Upper lobe of right lung (tissue), 1 donor: ENCODE data around the gene SAG. TPM values are rescaled to one million over a fixed set of nuclear protein-coding genes. Genes with fewer than 3 reads are reported as not detected.

Experiments
- ATAC-seq: fragments of 200-7000 bp; cut with Tn5 transposase; one replicate; pipeline ENCODE4 v1.9.1; 2020; ENCODE audit warnings: mild to moderate bottlenecking, moderate library complexity
- DNase-seq: peaks from one replicate; pipeline ENCODE4 v3.0.0-alpha.2; 2020
- H3K27ac ChIP-seq: fragments of 200-600 bp; one replicate; pipeline ENCODE4 v1.8.0; 2022
- H3K27me3 ChIP-seq: fragments of 200-600 bp; one replicate; pipeline ENCODE4 v1.8.0; 2022; ENCODE audit warnings: mild to moderate bottlenecking
- H3K36me3 ChIP-seq: fragments of 200-600 bp; one replicate; pipeline ENCODE4 v1.8.0; 2022
- H3K4me1 ChIP-seq: fragments of 200-600 bp; one replicate; pipeline ENCODE4 v1.8.0; 2022
- H3K4me3 ChIP-seq: fragments of 200-600 bp; one replicate; pipeline ENCODE4 v1.8.0; 2022; ENCODE audit warnings: mild to moderate bottlenecking
- H3K9me3 ChIP-seq: fragments of 200-600 bp; one replicate; pipeline ENCODE4 v1.8.0; 2022
- intact Hi-C: fragments of 100-400 bp; cut with DNase I; formaldehyde crosslinking; loops from one replicate; pipeline ENCODE4 v1.11.0; 2022
- long read RNA-seq: library from polyadenylated mRNA; unstranded; transcript quantifications from one replicate; pipeline ENCODE4 v2.0.0, GENCODE V29; 2021
- total RNA-seq: library from RNA; stranded (reverse); fragmentation: NEBNext Ultra II Directional; extraction: Animal tissue kit (Norgen Biotek cat#: 25700); gene quantifications from one replicate; pipeline ENCODE4 v1.2.1, GENCODE V29; 2021
- TF ChIP-seq, protein P1 (sequence below): fragments of 200-600 bp; IDR thresholded peaks from one replicate; pipeline ENCODE4 v1.8.0; 2022; ENCODE audit warnings: antibody characterized with exemption
- donor health status: DM: no; HTN: yes; CAD: no; lungs with severe emphysema.

The SAG gene
- not detected for total RNA-seq
- long read RNA-seq, result 0 reads

- H3K36me3 ChIP-seq, result no peaks in the 10 kb centered on the region
- H3K4me3 ChIP-seq, result no peak within 1 kb of the TSS
- no peaks in the 10 kb centered on the region for H3K9me3 ChIP-seq
- TF ChIP-seq, protein P1, sequence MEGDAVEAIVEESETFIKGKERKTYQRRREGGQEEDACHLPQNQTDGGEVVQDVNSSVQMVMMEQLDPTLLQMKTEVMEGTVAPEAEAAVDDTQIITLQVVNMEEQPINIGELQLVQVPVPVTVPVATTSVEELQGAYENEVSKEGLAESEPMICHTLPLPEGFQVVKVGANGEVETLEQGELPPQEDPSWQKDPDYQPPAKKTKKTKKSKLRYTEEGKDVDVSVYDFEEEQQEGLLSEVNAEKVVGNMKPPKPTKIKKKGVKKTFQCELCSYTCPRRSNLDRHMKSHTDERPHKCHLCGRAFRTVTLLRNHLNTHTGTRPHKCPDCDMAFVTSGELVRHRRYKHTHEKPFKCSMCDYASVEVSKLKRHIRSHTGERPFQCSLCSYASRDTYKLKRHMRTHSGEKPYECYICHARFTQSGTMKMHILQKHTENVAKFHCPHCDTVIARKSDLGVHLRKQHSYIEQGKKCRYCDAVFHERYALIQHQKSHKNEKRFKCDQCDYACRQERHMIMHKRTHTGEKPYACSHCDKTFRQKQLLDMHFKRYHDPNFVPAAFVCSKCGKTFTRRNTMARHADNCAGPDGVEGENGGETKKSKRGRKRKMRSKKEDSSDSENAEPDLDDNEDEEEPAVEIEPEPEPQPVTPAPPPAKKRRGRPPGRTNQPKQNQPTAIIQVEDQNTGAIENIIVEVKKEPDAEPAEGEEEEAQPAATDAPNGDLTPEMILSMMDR, result no peak
- no peaks in the 10 kb centered on the region for H3K27me3 ChIP-seq
- ATAC-seq, result no peak
- no peak for DNase-seq
- no peak within 1 kb of the TSS for H3K27ac ChIP-seq
- H3K4me1 ChIP-seq, result no peaks in the 10 kb centered on the region
- intact Hi-C loops, result no loop called here
Observed at GRCh38 chr2:233307565-233307964, at the start of gene SAG. SAG (plus strand) TSS chr2:233307816; CDS start chr2:233309190, 1,374 bp downstream.

GRCh38 chr2:233258211-233258610, 49.4 kb upstream of the SAG start:
- Histone ChIP-seq H3K4me1 (peaks cover 8% of the 10 kb centered on the region), H3K27ac (no peak overlapping the region), H3K36me3 (peaks cover 90% of the 10 kb centered on the region), H3K9me3 (no peaks in the 10 kb centered on the region), H3K4me3 (no peak overlapping the region), H3K27me3 (no peaks in the 10 kb centered on the region)
- intact Hi-C loops, result loop anchor here (10.0 kb wide), 1 partner anchor 413 kb away; no protein-coding TSS in a partner anchor
- DNase-seq (no peak), ATAC-seq (no peak)
- TF ChIP-seq, protein P1, result no peak

GRCh38 chr2:233259730-233260129, 47.9 kb upstream of the SAG start:
- H3K36me3 ChIP-seq, result peaks cover 93% of the 10 kb centered on the region

DNA sequence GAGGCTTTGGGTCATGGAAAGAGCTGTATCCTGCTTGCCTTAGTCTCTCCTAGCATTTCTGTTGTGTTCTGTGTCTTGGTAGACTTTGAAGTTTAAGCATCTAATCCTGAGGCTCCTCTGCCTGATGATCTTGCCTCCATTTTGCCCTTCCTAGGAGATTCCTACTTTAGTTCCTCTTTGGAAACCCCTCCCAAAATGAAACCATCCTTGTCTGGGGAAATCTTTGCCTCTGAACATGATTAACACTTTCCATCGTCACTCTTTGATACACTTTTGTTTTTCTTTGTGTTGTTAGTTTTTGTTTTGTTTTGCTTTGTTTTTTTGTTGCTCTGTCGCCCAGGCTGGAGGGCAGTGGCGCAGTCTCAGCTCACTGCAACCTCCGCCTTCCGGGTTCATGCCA, 47.0 kb upstream of the SAG start:
- TF ChIP-seq, protein P1, result no peak
- H3K9me3 ChIP-seq, result no peaks in the 10 kb centered on the region
- ATAC-seq (no peak), DNase-seq (no peak)
- no peak overlapping the region for H3K27ac ChIP-seq
- no peaks in the 10 kb centered on the region for H3K4me1 ChIP-seq
- H3K36me3 ChIP-seq, result peaks cover 99% of the 10 kb centered on the region
- intact Hi-C loops, result no loop called here
- no peak overlapping the region for H3K4me3 ChIP-seq
- no peaks in the 10 kb centered on the region for H3K27me3 ChIP-seq

More at GRCh38 chr2:233259730-233260129, 47.9 kb upstream of the SAG start:
- TF ChIP-seq, protein P1, result no peak
- Histone ChIP-seq H3K27ac (no peak overlapping the region), H3K27me3 (no peaks in the 10 kb centered on the region), H3K4me3 (no peak overlapping the region), H3K9me3 (no peaks in the 10 kb centered on the region), H3K4me1 (no peaks in the 10 kb centered on the region)
- ATAC-seq (no peak), DNase-seq (no peak)
- intact Hi-C loops, result loop anchor here (10.0 kb wide), 1 partner anchor 415 kb away; no protein-coding TSS in a partner anchor

- Histone ChIP-seq H3K4me1 (no peaks in the 10 kb centered on the region), H3K9me3 (no peaks in the 10 kb centered on the region), H3K4me3 (no peak overlapping the region), H3K27ac (no peak overlapping the region), H3K36me3 (peaks cover 100% of the 10 kb centered on the region), H3K27me3 (no peaks in the 10 kb centered on the region)
- ATAC-seq (no peak), DNase-seq (no peak)
- intact Hi-C loops, result no loop called here
- TF ChIP-seq, protein P1, result no peak
Observed at GRCh38 chr2:233261819-233262555, 45.6 kb upstream of the SAG start.
